GM21447 (cell line): ENCODE measurements around the gene SMARCAD1.

Experiments
- ATAC-seq: cut with Tn5 transposase; IDR thresholded peaks from one replicate; pipeline ENCODE4 v1.9.1; 2021; ENCODE audit not compliant: unreplicated experiment

The SMARCAD1 gene, protein sequence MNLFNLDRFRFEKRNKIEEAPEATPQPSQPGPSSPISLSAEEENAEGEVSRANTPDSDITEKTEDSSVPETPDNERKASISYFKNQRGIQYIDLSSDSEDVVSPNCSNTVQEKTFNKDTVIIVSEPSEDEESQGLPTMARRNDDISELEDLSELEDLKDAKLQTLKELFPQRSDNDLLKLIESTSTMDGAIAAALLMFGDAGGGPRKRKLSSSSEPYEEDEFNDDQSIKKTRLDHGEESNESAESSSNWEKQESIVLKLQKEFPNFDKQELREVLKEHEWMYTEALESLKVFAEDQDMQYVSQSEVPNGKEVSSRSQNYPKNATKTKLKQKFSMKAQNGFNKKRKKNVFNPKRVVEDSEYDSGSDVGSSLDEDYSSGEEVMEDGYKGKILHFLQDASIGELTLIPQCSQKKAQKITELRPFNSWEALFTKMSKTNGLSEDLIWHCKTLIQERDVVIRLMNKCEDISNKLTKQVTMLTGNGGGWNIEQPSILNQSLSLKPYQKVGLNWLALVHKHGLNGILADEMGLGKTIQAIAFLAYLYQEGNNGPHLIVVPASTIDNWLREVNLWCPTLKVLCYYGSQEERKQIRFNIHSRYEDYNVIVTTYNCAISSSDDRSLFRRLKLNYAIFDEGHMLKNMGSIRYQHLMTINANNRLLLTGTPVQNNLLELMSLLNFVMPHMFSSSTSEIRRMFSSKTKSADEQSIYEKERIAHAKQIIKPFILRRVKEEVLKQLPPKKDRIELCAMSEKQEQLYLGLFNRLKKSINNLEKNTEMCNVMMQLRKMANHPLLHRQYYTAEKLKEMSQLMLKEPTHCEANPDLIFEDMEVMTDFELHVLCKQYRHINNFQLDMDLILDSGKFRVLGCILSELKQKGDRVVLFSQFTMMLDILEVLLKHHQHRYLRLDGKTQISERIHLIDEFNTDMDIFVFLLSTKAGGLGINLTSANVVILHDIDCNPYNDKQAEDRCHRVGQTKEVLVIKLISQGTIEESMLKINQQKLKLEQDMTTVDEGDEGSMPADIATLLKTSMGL

DNA sequence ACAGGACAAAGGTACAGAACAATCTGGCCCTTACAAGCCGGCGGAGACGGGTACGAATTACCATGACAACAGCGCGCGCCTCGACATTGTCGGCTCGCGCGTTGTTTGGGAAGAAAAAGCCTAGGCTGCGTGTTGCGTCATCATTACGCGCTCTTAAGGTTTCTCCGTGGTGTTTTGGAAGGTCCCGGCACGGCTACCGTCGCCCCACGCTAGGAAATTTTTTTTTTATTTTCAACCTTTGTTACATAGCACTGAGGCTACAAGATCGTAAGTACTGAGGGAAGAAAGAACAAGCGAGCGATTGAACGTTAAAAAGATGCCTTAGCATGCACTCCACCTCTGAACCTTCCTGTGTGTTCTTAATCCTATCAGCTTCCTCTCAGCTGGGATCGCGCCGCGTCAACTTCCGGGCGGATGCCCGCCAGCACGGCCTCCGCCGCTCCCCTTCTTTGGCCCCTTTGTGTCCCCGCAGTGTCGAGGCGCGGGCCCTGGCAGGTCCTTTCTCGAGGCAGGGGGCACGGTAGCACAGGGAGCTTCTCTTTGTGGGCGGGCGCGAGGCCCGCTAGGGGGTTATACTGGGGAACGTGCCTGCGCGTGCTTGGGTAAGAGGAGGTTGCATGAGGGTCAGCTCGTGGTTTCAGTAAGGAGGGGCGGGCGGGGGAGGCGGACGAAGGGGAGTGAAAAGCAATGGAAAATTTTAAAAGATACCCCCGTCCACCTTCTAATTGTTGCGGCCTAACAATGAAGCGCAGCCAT lies at the start of gene SMARCAD1:
Gene SMARCAD1, plus strand, starts transcription at position 397 of the 756 bp plus-strand sequence. CDS start 530 bp downstream, outside the sequence.
- ATAC-seq = peak; percentile 94

DNA sequence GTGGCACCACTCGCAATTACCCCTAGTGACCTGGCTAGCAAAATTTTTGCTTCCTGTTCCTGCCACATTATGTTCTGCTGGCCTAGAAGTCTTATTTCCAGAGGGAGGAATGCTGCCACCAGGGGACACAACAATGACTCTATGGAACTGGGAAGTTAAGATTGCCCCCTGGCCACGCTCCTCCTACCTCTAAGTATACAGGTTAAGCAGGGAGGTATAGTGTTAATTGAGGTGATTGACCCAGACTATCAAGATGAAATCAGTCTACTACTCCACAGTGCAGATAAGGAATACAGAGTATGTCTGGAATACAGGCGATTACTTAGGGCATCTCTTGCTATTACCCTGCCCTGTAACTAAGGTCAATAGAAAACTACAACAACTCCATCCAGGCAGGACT lies 48.8 kb upstream of the SMARCAD1 start:
- no peak for ATAC-seq

DNA sequence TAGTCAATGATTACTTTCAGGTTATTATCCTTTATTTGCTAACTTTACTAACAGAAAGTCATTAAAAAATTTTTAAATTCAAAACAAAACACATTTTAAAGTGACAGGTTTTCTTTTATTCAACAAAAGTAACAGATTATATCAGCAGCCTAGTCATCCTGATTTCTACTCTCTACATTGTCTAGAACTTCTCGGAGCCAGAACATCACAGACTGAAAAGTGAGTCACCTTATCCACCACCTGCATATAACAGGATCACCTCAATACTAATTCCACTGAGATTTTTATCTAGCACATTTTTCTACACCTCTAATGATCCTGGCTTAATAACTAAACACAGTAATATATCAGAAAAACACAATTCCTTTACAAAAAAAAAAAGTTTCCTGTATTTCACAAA lies 47.9 kb upstream of the SMARCAD1 start:
- no peak for ATAC-seq

DNA sequence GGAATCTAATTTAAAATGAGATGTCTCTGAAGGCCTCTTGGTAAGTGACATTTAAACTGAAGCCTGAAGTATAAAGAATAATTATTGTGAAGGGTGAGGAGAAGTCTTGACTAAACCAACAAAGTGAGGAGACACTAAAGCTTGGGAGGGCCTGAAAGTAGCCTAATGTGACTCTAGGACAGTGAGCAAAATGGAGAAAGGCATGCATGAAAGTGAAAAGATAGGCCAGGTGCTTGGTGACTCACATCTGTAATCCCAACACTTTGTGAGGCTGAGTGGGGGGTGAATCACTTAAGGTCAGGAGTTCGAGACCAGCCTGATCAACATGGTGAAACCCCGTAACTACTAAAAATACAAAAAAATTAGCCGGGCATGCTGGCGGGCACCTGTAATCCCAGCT lies 46.9 kb upstream of the SMARCAD1 start:
- no peak for ATAC-seq

DNA sequence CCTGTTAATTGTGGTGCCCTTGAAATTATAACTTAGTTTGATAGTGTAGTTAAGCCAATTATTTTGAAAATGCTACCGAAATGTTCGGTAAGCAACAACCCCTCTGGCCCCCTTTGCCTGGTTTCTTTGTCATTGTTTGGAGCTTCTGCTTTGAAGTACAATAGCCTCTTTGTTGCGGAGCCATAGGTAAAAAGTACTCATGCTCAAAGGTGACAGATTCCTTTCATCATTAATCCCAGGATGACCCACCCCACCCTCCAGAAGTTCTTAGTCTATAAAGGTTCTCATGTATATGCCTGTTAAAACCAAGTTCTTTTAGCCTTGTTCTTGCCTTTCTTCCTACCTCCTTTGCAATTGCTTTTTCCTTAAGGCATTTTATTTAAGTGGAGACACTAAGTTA lies 42.4 kb upstream of the SMARCAD1 start:
- ATAC-seq = no peak

DNA sequence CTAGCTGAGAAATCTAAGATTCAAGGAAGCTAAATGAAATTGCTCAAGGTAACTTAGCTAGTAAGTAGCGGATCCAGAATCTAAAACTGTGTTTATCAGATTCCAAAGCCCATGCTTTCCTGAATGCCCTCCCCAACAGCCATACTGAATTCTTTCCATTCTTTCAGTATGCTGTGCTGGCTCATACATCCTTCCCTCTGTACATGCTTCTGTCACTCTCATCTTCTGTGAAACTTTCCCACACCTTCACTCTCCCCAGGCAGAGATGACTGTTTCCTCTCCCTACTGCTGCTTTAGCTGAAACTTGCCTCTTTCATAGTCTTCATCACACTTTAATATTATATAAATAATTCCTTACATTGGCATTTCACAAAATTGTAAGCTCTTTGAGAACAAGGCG lies 39.3 kb upstream of the SMARCAD1 start:
- no peak for ATAC-seq

DNA sequence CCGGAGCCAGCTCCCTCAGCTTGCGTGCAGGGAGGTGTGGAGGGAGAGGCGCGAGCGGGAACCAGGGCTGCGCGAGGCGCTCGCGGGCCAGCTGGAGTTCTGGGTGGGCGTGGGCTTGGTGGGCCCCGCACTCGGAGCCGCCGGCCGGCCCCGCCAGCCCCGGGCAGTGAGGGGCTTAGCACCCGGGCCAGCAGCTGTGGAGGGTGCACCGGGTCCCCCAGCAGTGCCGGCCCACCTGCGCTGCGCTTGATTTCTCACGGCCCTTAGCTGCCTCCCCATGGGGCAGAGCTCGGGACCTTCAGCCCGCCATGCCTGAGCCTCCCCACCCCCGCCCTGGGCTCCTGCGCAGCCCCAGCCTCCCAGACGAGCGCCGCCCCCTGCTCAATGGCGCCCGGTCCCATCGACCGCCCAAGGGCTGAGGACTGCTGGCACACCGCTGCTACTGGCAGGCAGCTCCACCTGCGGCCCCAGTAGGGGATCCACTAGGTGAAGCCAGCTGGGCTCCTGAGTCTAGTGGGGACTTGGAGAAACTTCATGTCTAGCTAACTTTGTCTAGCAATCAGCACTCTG lies 37.8 kb upstream of the SMARCAD1 start:
- ATAC-seq = no peak

DNA sequence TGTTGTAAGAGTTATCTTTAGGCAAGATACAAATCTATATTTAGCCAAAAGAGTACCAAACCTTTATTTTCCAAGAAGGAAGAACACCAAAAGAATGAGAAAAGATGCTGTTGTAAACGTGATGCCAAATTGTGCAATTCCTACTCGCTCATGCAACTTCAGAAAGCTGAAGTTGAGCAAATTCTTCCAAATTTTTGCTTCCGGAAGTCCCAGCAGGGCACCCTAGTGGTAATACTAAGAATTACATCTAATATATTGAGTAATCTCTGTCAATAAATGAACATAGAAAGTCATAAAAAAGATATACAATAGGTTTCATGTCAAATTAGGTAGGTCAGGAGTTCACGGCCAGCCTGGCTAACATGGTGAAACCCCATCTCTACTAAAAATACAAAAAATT lies 36.0 kb upstream of the SMARCAD1 start:
- ATAC-seq = no peak

DNA sequence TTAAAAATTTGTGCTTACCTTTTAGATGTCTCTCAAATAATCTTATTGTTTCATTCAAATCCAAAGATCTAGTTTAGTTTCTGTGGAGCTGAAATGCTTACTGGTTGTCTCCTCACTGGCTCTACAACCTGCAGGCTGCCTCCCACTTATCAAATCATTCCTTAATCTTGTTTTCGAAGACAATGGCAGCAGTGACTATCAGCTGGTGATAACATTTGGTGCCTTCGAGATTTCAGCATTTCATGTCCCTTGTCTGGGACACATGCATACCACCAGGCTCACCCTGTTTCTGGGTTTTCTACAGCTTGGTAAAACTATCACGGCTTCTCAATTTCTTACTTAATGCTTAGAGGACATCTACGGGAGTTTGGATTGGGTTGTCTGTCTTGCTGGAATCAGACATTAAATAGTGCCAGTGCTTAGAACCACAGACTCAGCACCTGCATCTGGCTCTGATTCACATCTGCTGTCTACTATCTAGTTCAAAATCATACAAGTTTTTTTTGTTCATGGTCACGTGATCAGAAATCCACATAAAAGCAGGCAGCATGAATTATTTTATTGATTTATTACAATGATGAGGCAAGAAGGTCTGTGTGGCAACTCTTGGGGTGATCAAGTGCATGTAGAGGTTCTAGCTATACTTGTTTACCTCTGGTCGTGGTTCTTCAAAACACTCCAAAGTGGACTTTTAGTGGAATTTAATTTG lies 32.0 kb upstream of the SMARCAD1 start:
- no peak for ATAC-seq

DNA sequence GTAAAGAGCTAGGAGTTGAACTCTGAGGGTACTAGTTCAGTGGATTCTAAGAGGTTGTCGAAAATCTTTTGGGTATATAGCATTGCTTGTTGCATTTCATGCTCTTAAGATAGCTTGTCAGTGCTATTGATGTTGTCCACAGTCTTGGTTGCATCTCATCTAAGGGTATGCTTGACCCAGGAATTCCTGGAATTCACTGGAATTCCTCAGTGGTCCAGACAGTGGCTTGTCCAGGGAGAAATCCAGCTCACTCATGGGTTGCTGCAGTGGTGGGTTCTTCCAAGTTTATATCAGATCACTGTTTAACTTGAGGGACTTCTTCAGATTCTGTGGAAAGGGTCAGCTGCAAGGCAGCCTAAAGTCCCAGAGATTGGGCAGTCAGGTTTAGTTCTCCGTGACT lies 29.8 kb upstream of the SMARCAD1 start:
- ATAC-seq = no peak

DNA sequence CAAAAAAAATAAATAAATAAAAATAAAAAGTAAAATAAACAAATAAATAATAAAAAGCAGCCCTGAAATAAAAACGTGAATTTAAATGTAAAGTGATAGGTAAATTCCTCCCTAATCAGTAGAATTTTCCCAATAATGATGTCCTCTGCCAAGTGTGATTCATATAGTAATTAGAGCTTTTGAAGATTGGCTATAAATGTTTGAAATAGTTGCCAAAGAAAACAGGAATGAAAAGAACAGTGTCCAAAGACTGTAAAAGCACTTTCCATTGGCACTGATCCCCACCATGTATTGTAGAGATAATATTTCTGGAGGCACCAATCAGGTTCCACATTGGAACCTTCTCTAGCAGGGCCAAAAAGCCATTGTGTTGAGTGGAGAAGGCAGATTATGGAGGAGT lies 25.9 kb upstream of the SMARCAD1 start:
- ATAC-seq = no peak

DNA sequence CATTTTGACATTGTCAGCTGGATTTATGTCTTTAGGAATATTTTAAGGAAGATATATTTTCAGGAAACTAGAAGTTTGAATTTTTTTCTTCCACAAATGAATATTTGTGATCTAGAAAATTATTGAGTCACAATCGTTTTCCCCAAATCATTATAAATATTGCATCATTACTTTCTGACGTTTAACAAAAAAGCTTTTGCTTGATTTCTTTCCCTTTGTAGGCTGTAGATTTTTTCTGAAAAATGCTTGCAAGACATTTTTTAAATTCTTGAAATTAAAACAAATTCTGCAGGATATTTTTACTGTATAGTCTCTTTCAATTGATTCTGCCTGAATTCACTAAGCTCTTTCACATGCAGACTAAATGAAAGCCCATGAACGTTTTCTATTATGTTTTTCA lies 4.9 kb upstream of the SMARCAD1 start:
- no peak for ATAC-seq

DNA sequence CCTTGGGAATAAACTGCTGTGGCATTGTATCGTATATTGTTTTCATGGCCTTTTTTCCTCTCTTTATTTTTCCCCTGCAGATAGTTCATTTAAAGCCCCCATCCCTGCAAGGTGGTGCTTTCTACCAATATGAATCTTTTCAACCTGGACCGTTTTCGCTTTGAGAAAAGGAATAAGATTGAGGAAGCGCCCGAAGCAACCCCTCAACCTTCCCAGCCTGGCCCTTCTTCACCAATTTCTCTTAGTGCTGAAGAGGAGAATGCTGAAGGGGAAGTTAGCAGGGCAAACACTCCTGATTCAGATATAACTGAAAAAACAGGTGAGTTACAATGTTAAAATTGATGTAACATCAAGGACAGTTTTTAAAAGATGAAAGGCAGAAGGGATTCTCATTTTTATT lies 601 bp downstream of the SMARCAD1 start:
- ATAC-seq = no peak

DNA sequence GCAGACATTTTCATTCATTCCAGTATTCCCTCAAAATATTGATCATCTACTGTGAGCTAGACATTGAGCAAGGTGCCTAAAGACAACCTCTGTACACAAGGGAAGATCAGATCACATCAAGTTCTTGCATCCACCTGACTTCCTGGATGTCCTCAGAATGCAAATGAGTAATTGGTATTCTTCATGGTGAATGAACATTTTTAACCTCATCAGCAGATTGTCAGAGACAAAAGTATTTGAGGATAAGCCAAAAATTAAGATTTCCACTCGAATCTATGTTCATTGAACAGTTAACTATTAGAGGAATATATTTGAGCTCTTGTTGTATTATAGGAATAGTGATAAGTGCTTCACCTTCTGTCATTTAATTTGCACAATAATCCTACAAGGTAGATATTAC lies 1.3 kb downstream of the SMARCAD1 start:
- ATAC-seq = no peak

DNA sequence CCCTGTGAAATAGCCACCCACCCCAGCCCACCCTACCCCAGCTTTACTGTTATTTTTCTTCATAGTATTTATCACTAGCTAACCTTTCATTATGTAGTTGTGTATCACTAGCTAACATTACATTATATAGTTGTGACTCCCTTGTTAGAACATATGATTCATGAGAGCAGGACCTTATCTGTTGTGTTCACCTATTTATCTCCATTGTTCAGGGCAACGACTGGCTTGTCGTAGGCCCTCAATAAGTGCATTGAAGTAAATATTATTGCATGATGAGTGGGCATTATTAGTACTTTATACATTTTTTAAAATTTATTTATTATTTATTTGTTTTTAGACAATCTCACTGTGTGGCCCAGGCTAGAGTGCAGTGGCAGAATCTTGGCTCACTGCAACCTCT lies 4.2 kb downstream of the SMARCAD1 start:
- ATAC-seq = no peak

DNA sequence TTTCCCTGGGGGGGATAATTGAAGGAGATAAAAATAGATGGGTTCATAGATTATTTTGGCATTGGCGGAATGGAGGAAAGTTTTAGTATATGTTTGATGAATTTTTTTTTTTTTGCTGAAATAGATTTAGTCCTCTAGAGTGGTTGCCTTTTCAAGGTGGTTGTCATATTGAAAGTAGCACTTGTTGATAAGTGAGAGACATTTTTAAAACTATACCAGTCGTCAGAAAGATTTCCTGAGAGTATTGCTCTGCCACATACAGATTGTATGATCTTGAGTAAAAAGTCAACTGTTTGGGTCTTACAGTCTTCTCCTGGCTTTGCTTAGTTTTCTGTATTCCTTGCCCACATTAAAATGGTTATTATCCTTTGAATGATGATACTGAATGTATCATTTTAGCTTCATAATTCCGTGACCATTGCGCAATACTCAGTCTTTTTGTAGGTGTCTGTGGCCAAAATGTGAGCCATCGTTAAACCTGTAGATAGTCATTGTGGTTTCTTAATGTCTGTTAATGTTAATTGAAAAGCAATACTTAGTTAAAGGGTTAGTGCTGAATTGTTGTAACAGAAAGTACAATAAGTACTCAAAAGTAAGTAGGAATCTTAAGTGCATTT lies 7.1 kb downstream of the SMARCAD1 start:
- ATAC-seq = no peak

DNA sequence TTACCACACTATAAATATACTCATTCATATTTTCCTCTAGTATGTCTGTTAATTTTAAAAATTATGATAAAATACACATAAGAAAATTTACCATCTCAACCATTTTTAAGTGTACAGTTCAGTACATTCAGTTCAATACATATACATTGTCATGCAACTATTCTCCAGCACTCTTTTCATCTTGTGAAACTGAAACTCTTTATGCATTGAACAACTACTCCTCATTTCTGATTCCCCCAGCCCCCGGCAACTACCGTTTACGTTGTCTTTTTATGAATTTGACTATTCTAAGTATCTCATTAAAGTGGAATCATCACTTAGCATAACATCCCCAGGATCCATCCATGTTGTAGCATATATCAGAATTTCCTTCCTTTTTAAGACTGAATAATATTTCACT lies 8.7 kb downstream of the SMARCAD1 start:
- no peak for ATAC-seq

DNA sequence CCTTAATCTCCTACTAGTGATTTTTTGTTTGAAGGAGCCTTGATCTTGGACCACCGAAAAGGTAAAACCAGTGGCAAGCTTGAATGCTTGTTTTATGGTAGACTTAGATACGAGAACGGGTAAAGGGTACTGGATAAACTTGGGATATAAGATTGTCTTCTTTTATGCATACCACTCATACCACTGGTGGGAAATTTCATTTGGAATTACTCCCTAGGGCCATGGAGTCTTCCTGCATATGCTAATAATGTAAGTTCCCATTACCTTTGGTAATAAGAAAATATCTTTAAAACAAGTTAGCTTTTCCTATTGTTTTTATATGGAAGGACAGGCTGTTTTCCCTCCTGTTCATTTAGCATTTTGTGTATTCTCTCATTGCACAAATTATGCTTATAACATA lies 11.7 kb downstream of the SMARCAD1 start:
- no peak for ATAC-seq

DNA sequence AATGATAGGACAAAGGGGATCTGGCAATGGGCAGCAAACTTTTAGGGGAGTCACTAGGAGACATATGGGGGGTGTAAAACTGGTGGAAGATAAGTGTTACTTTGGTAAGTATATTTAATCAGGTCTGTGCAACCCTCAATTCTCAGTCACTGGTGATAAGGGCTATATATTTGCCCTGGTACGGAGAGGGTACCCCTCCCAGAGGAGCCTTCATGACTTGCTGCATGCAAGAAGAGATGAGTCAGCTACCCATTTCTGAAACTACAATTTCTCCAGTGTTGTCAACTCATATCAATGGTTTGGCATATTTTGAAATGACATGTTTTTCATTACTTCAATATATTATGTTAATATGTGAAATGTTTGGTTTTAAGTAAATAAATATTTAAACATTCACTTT lies 14.3 kb downstream of the SMARCAD1 start:
- no peak for ATAC-seq

DNA sequence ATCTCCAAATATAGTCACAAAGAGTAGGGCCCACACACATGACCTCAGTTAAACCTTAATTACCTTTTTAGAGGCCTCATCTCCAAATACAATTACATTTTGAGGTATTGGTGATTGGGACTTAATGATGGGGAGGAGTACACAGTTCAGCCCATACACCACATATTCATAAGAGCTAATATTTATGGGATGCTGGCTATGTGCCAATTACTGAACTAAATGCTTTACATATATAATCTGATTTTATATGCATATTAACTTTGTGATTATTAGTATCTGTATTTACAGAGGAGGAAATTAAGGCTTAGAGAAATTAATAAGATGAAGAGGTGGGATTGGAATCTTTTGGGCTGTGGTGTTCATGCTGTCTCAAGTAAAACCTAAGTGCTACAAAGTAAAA lies 17.8 kb downstream of the SMARCAD1 start:
- ATAC-seq = no peak
